Fibroblast of lung (primary cell): Measurements from ENCODE around the gene GPATCH1. TPM values are rescaled to one million over a fixed set of nuclear protein-coding genes. Genes with fewer than 3 reads are reported as not detected.
"Not testable (repeated sequence)": the region's sequence is repeated elsewhere in the genome, so short reads cannot be mapped to it uniquely, and the experiment has no call there.

Experiments used
- DNase-seq, 2 donors: peaks; one replicate each; pipeline versions ENCODE4 v3.0.0 to v3.0.0-alpha.2; 2010; ENCODE audit warnings: low read depth in 2 of 2
- H2AFZ ChIP-seq: 2 replicates; pipeline ENCODE4 v1.5.1; 2012; ENCODE audit warnings: low read length, control low read depth, inconsistent platforms
- H3K27ac ChIP-seq: 2 replicates; pipeline ENCODE4 v1.5.1; 2011; ENCODE audit warnings: low read length, control low read depth; ENCODE audit not compliant: insufficient read depth
- H3K27me3 ChIP-seq: 2 replicates; pipeline ENCODE4 v1.5.1; 2011; ENCODE audit warnings: mild to moderate bottlenecking, low read length; ENCODE audit not compliant: control insufficient read depth, insufficient read depth
- H3K36me3 ChIP-seq: 2 replicates; pipeline ENCODE4 v1.5.1; 2011; ENCODE audit warnings: low read length; ENCODE audit not compliant: control insufficient read depth, insufficient read depth
- H3K4me1 ChIP-seq: 2 replicates; pipeline ENCODE4 v1.5.1; 2011; ENCODE audit warnings: low read length; ENCODE audit not compliant: control insufficient read depth, insufficient read depth; ENCODE audit errors: extremely low read depth
- H3K4me2 ChIP-seq: 2 replicates; pipeline ENCODE4 v1.5.1; 2011; ENCODE audit warnings: low read length, control low read depth; ENCODE audit not compliant: insufficient read depth; ENCODE audit errors: extremely low read depth
- H3K4me3 ChIP-seq, 4 experiments: fragments of 200-600 bp in 1 of 4; sonication (generic) in 1 of 4; replicated peaks in 1 of 4; 2 replicates each; pipeline ENCODE4 v1.5.1; 2011 to 2016; ENCODE audit warnings: low read length in 4 of 4, low read depth in 3 of 4, mild to moderate bottlenecking in 3 of 4, control low read depth in 2 of 4, inconsistent platforms in 1 of 4, mixed read lengths in 1 of 4; ENCODE audit not compliant: insufficient read depth in 1 of 4; ENCODE audit errors: control extremely low read depth in 1 of 4
- H3K79me2 ChIP-seq: 2 replicates; pipeline ENCODE4 v1.5.1; 2012; ENCODE audit warnings: mild to moderate bottlenecking, low read length, inconsistent platforms; ENCODE audit not compliant: control insufficient read depth, insufficient read depth
- H3K9ac ChIP-seq: 2 replicates; pipeline ENCODE4 v1.5.1; 2011; ENCODE audit warnings: mild to moderate bottlenecking, low read length, control low read depth; ENCODE audit not compliant: insufficient read depth
- H3K9me3 ChIP-seq: 2 replicates; pipeline ENCODE4 v1.5.1; 2012; ENCODE audit warnings: low read depth, low read length; ENCODE audit not compliant: control insufficient read depth, insufficient read depth
- H4K20me1 ChIP-seq: 2 replicates; pipeline ENCODE4 v1.5.1; 2011; ENCODE audit warnings: low read length; ENCODE audit not compliant: control insufficient read depth, insufficient read depth; ENCODE audit errors: extremely low read depth
- EZH2 ChIP-seq: IDR thresholded peaks from 2 replicates; pipeline ENCODE4 v1.5.1; 2012; ENCODE audit warnings: low read length, control low read depth, mild to moderate bottlenecking; ENCODE audit errors: missing control alignments
- polyA plus RNA-seq, 2 donors: library from polyadenylated mRNA; depleted of rRNA in 1 of 2; stranded (reverse) in 1 of 2; unstranded in 1 of 2; fragments of >200 nt; gene quantifications; 2 replicates each; pipeline ENCODE4 v1.2.1, GENCODE V29; 2011 to 2012; ENCODE audit warnings: missing spikeins in 1 of 2
- total RNA-seq: library from RNA; depleted of rRNA; stranded (reverse); fragments of >200 nt; gene quantifications from 2 replicates; pipeline ENCODE4 v1.2.1, GENCODE V29; 2014
- TF ChIP-seq, protein P1 (sequence below), 2 donors: IDR thresholded peaks in 1 of 2; conservative IDR thresholded peaks in 1 of 2; 1 replicate in 1 of 2; 2 replicates in 1 of 2; pipeline ENCODE4 v1.5.1; 2011 to 2012; ENCODE audit warnings: low read length in 2 of 2, control low read depth in 1 of 2, inconsistent platforms in 1 of 2, low read depth in 1 of 2, mild to moderate bottlenecking in 1 of 2

GPATCH1 gene
- total and polyA plus RNA-seq, 2 donors (not counting 1 experiment from before 2014, with no cell fraction given): 5.6 to 6.3 TPM

DNA sequence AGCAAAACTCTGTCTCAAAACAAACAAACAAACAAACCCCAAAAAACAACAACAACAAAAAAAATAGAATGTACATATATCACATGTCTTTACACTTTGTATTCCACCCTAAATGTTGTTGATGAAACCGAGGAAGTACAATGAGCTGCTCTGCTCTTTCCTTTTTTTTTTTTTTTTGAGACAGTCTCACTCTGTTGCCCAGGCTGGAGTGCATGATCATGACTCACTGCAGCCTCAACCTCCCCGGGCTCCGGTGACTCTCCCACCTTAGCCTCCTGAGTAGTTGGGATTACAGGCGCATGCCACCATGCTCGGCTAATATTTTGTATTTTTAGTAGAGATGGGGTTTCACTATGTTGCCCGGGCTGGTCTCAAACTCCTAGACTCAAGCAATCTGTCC lies 82.5 kb downstream of the GPATCH1 start:
- Histone ChIP-seq H4K20me1 (no peaks in the 10 kb centered on the region), H3K9ac (no peak overlapping the region), H3K4me3 (no peak overlapping the region), H3K27me3 (no peaks in the 10 kb centered on the region), H3K9me3 (no peaks in the 10 kb centered on the region), H3K4me1 (no peaks in the 10 kb centered on the region), H3K4me2 (no peak overlapping the region), H3K27ac (no peak overlapping the region), H2AFZ (no peak overlapping the region), H3K79me2 (no peaks in the 10 kb centered on the region), H3K36me3 (no peaks in the 10 kb centered on the region)
- DNase-seq: no peak
- TF ChIP-seq, protein P1, sequence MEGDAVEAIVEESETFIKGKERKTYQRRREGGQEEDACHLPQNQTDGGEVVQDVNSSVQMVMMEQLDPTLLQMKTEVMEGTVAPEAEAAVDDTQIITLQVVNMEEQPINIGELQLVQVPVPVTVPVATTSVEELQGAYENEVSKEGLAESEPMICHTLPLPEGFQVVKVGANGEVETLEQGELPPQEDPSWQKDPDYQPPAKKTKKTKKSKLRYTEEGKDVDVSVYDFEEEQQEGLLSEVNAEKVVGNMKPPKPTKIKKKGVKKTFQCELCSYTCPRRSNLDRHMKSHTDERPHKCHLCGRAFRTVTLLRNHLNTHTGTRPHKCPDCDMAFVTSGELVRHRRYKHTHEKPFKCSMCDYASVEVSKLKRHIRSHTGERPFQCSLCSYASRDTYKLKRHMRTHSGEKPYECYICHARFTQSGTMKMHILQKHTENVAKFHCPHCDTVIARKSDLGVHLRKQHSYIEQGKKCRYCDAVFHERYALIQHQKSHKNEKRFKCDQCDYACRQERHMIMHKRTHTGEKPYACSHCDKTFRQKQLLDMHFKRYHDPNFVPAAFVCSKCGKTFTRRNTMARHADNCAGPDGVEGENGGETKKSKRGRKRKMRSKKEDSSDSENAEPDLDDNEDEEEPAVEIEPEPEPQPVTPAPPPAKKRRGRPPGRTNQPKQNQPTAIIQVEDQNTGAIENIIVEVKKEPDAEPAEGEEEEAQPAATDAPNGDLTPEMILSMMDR (conservative IDR thresholded peaks at IDR 0.05 in 1 of 2, IDR thresholded peaks at IDR 0.05 in 1 of 2; ENCODE audit: low read depth in 1 of 2, low read length in 2 of 2): no peak
- no peak for TF ChIP-seq EZH2

DNA sequence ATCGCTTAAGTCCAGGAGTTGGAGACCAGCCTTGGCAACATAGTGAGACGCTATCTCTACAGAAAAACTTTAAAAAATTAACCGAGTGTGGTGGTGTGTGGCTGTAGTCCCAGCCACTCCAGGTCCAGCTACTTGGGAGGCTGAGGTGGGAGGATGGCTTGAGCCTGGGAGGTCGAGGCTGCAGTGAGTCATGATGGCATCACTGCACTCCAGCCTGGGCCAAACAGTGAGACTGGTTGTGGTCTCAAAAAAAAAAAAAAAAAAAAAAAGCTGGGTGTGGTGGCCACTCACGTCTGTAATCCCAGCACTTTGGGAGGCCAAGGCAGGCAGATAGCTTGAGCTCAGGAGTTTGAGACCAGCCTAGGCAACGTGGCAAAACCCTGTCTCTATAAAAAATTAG lies 85.1 kb downstream of the GPATCH1 start:
- not testable (repeated sequence) for H3K4me1 ChIP-seq, H3K9ac ChIP-seq, H3K79me2 ChIP-seq, H2AFZ ChIP-seq, H3K9me3 ChIP-seq, DNase-seq, H3K27me3 ChIP-seq, H3K36me3 ChIP-seq, H3K27ac ChIP-seq, H3K4me3 ChIP-seq, H3K4me2 ChIP-seq, H4K20me1 ChIP-seq

DNA sequence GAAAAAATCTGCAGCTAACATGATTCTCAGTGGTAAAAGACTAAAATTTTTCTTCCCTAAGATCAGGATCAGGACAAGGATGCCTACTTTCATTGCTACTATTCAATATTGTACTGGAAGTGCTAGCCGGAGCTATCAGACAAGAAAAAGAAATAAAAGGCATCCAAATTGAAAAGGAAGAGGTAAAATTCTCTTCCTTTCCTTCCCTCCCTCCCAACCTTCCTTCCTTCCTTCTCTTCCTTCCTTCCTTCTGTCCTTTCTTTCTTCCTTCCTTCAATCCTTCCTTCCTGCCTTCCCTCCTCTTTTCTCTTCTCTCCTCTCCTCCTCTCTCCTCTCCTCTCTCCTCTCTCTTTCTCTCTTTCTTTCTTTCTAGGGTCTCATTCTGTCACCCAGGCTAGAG lies 86.5 kb downstream of the GPATCH1 start:
- no peak for TF ChIP-seq EZH2
- TF ChIP-seq, protein P1 (conservative IDR thresholded peaks at IDR 0.05 in 1 of 2, IDR thresholded peaks at IDR 0.05 in 1 of 2; ENCODE audit: low read depth in 1 of 2, low read length in 2 of 2): no peak
- Histone ChIP-seq H3K79me2 (no peaks in the 10 kb centered on the region), H3K36me3 (no peaks in the 10 kb centered on the region), H3K4me1 (no peaks in the 10 kb centered on the region), H3K9me3 (no peaks in the 10 kb centered on the region), H3K27ac (no peak overlapping the region), H4K20me1 (no peaks in the 10 kb centered on the region), H3K27me3 (no peaks in the 10 kb centered on the region), H3K9ac (no peak overlapping the region), H3K4me3 (no peak overlapping the region), H3K4me2 (no peak overlapping the region), H2AFZ (no peak overlapping the region)
- DNase-seq: no peak
